ENCODE data around the gene TRAF3IP1. TPM values are rescaled to one million over a fixed set of nuclear protein-coding genes. Genes with fewer than 3 reads are reported as not detected.
"Not testable (repeated sequence)": the region's sequence is repeated elsewhere in the genome, so short reads cannot be mapped to it uniquely, and the experiment has no call there.

TRAF3IP1 gene
- total RNA-seq, 3 donors from 2014 or later, result 13.3 to 37.5 (median 16.3) TPM

DNA sequence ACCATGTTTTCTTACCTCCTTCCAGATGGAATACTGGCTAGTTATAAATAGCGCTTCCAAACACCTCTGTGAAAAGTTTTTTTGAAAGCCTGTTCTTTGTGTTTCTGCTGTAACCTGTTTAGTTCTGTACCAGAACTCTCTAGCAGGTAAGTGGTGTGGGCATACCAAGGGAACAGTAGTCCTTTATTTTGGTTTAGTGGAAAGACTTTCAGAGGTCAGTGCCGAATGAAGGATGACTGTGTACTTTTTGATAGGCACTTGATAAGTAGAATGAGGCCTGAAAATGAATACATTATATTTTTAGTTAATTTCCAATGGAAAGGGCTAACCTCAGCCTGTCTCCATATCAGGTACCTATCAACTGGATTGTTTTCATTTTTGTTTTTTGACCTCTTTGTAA, 78.8 kb downstream of the TRAF3IP1 start:
- H3K4me1 ChIP-seq (ENCODE audit: low read depth), result no peaks in the 10 kb centered on the region
- no peak for ATAC-seq

DNA sequence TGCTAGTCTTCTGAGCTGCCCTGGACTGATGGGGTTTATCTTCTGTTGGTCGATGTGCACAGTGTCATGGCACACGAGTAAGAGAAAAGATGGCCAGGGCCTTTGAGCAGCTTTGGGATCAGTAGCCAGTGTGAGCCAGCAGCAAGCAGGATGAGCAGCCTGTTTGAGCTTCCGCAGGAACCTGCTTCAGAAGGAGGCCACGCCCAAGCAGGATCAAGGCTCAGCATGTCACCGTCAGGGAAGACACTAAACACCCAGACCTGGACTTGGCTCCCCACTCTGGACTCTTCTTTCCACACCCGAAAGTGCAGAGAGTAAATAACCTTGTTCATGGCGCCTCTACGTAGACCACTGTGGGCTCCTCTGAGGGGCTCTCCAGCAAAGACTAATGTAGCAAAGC, 81.2 kb downstream of the TRAF3IP1 start:
- DNase-seq (peak in 2 of 3 donors; percentile 72 to 77), ATAC-seq (peak; percentile 89)
- TF ChIP-seq, protein P1, sequence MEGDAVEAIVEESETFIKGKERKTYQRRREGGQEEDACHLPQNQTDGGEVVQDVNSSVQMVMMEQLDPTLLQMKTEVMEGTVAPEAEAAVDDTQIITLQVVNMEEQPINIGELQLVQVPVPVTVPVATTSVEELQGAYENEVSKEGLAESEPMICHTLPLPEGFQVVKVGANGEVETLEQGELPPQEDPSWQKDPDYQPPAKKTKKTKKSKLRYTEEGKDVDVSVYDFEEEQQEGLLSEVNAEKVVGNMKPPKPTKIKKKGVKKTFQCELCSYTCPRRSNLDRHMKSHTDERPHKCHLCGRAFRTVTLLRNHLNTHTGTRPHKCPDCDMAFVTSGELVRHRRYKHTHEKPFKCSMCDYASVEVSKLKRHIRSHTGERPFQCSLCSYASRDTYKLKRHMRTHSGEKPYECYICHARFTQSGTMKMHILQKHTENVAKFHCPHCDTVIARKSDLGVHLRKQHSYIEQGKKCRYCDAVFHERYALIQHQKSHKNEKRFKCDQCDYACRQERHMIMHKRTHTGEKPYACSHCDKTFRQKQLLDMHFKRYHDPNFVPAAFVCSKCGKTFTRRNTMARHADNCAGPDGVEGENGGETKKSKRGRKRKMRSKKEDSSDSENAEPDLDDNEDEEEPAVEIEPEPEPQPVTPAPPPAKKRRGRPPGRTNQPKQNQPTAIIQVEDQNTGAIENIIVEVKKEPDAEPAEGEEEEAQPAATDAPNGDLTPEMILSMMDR (IDR thresholded peaks at IDR 0.05), result no peak
- no peaks in the 10 kb centered on the region for H3K36me3 ChIP-seq (ENCODE audit: low read depth)
- H3K4me3 ChIP-seq, result no peak overlapping the region
- intact Hi-C loops (cut with DNase I, micrococcal nuclease), result no loop called here
- no peaks in the 10 kb centered on the region for H3K9me3 ChIP-seq
- no peaks in the 10 kb centered on the region for H3K4me1 ChIP-seq (ENCODE audit: low read depth)

More for the DNA sequence above, 78.8 kb downstream of the TRAF3IP1 start:
- TF ChIP-seq, protein P1 (IDR thresholded peaks at IDR 0.05), result no peak
- Histone ChIP-seq H3K9me3 (no peaks in the 10 kb centered on the region), H3K4me3 (no peak overlapping the region), H3K36me3 (ENCODE audit: low read depth) (no peaks in the 10 kb centered on the region)
- intact Hi-C loops (cut with DNase I, micrococcal nuclease), result no loop called here
- no peak for DNase-seq

DNA sequence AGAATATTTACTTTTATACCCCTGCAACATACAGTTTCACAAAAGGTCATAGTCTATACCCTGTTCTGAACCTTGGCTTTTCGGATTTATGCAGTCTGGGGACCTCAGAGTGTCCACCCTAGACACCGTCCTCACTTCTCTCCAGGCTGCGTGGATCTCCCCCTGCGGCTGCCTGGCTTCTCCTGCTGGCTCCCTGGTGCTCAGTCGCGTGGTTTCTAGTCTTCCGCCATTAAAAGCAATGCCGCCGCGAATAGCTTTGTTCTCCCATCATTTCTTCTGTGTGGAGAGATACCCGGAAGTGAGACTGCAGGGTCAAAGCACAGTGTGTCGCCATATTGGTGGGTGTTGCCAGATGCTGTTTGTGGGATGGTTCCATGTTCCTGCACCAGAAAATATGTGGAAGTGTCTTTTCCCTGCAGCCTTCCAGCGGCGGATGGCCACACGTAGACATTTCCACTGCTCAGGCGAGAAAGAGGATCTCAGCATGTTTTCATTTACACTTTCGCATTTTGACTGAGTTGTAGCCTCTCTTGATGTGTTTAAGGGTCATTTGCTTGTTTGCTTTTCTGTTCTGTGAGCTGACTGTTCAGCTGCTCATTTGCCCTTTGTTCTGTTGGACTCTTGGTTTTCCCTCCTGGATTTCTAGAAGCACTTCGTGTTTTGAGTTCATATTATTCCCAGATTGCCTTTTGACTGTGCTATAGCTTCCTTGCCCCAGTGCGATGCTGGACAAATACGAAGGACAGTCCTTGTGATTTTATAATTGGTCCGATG, 83.5 kb downstream of the TRAF3IP1 start:
- DNase-seq (peak in 1 of 3 donors; percentile 32), ATAC-seq (peak; percentile 63)
- TF ChIP-seq, protein P1 (IDR thresholded peaks at IDR 0.05), result no peak
- H3K4me1 ChIP-seq (ENCODE audit: low read depth), result no peaks in the 10 kb centered on the region
- no peak overlapping the region for H3K4me3 ChIP-seq
- no peaks in the 10 kb centered on the region for H3K36me3 ChIP-seq (ENCODE audit: low read depth)
- intact Hi-C loops (cut with DNase I, micrococcal nuclease), result no loop called here
- no peaks in the 10 kb centered on the region for H3K9me3 ChIP-seq

DNA sequence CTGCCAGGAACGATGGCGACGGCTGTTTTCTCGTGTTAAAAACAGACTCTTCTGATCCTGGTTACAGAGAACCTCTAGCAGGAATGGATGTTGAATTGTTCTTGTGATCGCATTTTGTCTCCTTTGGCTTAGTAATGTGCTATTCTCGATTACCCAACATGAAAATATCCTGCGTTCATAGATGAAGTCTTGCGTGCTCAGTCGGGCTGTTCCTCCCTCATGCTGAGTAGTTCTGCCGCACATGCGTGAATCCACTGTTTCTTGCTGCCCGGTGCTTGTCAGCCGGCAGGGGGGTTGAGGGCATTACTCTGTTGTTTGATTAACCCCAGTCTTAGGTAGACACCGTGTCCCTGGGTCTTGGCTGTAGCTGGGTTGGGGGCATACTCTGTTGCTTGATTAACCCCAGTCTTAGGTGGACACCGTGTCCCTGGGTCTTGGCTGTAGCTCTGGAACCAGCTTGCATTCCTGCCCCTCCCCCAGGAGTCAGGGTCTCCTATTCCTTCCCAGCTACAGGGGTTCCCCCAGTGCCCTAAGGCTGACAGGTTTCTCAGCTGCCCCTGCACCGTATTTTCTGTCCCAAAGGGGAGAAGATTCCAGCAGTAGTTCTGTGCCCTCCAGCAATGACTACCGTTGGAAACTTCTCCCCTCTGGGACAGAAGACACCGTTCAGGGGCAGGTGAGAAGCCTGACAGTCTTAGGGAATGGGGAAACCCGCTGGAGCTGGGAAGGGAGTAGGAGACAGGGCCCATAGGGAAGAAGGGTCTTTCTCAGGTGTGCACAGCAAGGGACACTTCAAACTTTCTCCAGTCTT, 84.3 kb downstream of the TRAF3IP1 start:
- ATAC-seq, result no peak
- intact Hi-C loops (cut with DNase I, micrococcal nuclease), result no loop called here
- Histone ChIP-seq H3K36me3 (ENCODE audit: low read depth) (no peaks in the 10 kb centered on the region), H3K9me3 (no peaks in the 10 kb centered on the region), H3K4me3 (no peak overlapping the region), H3K4me1 (ENCODE audit: low read depth) (no peaks in the 10 kb centered on the region)
- no peak for DNase-seq
- TF ChIP-seq, protein P1 (IDR thresholded peaks at IDR 0.05), result no peak

DNA sequence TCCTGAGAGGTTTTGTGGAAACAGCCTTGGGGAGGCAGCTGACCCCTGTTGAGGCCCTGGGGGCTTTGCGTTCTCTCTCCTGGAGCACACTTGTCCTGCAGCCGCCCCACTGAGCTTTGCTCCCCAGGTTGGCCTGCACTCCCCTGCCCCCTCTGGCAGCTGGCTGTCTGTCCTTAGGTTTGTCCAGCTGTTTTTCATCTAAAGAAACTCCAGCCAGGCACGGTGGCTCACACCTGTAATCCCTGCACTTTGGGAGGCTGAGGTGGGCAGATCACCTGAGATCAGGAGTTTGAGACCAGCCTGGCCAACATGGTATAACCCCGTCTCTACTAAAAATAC, 84.9 kb downstream of the TRAF3IP1 start:
- DNase-seq; H3K9me3 ChIP-seq; H3K4me3 ChIP-seq; H3K36me3 ChIP-seq (ENCODE audit: low read depth); intact Hi-C loops (cut with DNase I, micrococcal nuclease); H3K4me1 ChIP-seq (ENCODE audit: low read depth); ATAC-seq: not testable (repeated sequence)
